Stimulated activated CD4-positive, alpha-beta T cell treated with anti-CD3 and anti-CD28 coated beads, TNF-alpha, amount 100 ng/mL, for 1 hour (primary cell): ENCODE results near the gene WWOX.

Source experiments
- DNase-seq, 3 donors: peaks; one replicate each; pipeline ENCODE4 v3.0.0-alpha.2; 2020; ENCODE audit warnings: low read depth in 3 of 3, low spot score in 1 of 3

Gene WWOX

GRCh38 chr16:78553268-78554039 lies 454.0 kb downstream of the WWOX start:
- no peak for DNase-seq

GRCh38 chr16:78556421-78556820 lies 457.0 kb downstream of the WWOX start:
- DNase-seq: no peak

GRCh38 chr16:78560997-78561396 lies 461.5 kb downstream of the WWOX start:
- DNase-seq: no peak

GRCh38 chr16:78562111-78562510 lies 462.7 kb downstream of the WWOX start:
- DNase-seq: no peak

GRCh38 chr16:78562650-78563049 lies 463.2 kb downstream of the WWOX start:
- DNase-seq: no peak

GRCh38 chr16:78563905-78564304 lies 464.5 kb downstream of the WWOX start:
- DNase-seq: no peak

- DNase-seq: no peak
Measured at GRCh38 chr16:78566397-78567073, 467.1 kb downstream of the WWOX start.

- DNase-seq: no peak
Measured at GRCh38 chr16:78570399-78571141, 471.1 kb downstream of the WWOX start.

GRCh38 chr16:78571434-78571833 lies 472.0 kb downstream of the WWOX start:
- DNase-seq: no peak

GRCh38 chr16:78571898-78572358 lies 472.5 kb downstream of the WWOX start:
- no peak for DNase-seq

- DNase-seq: no peak
Measured at GRCh38 chr16:78574571-78574970, 475.1 kb downstream of the WWOX start.

- no peak for DNase-seq
Measured at GRCh38 chr16:78576941-78577340, 477.5 kb downstream of the WWOX start.

GRCh38 chr16:78577630-78578029 lies 478.2 kb downstream of the WWOX start:
- DNase-seq: no peak

GRCh38 chr16:78579020-78579419 lies 479.6 kb downstream of the WWOX start:
- no peak for DNase-seq

GRCh38 chr16:78583441-78583840 lies 484.0 kb downstream of the WWOX start:
- DNase-seq: no peak

GRCh38 chr16:78584213-78584860 lies 484.9 kb downstream of the WWOX start:
- no peak for DNase-seq

GRCh38 chr16:78584991-78585390 lies 485.5 kb downstream of the WWOX start:
- DNase-seq: no peak

- no peak for DNase-seq
Measured at GRCh38 chr16:78589331-78589730, 489.9 kb downstream of the WWOX start.

- DNase-seq: no peak
Measured at GRCh38 chr16:78591682-78592103, 492.2 kb downstream of the WWOX start.

GRCh38 chr16:78592111-78592510 lies 492.7 kb downstream of the WWOX start:
- no peak for DNase-seq

- DNase-seq: no peak
Measured at GRCh38 chr16:78593352-78593751, 493.9 kb downstream of the WWOX start.
